ENCODE measurements around the gene LINC00237. TPM values are rescaled to one million over a fixed set of nuclear protein-coding genes. Genes with fewer than 3 reads are reported as not detected.

Gene LINC00237
- total RNA-seq, 4 donors from 2014 or later = not detected

GRCh38 chr20:21063276-21063675 lies 42.9 kb downstream of the LINC00237 start:
- Histone ChIP-seq H3K4me1 (no peaks in the 10 kb centered on the region), H3K27me3 (no peaks in the 10 kb centered on the region), H3K27ac (no peak overlapping the region), H3K36me3 (no peaks in the 10 kb centered on the region), H3K9me3 (no peaks in the 10 kb centered on the region), H3K4me3 (no peak overlapping the region)
- intact Hi-C loops (cut with DNase I; ENCODE audit: low total_unique reads) = no loop called here
- TF ChIP-seq POLR2A (IDR thresholded peaks at IDR 0.05) (no peak), CTCF (IDR thresholded peaks at IDR 0.05) (no peak)
- DNase-seq = no peak

- Histone ChIP-seq H3K36me3 (no peaks in the 10 kb centered on the region), H3K27me3 (no peaks in the 10 kb centered on the region), H3K9me3 (no peaks in the 10 kb centered on the region), H3K4me3 (no peak overlapping the region), H3K4me1 (no peaks in the 10 kb centered on the region), H3K27ac (no peak overlapping the region)
- TF ChIP-seq CTCF (IDR thresholded peaks at IDR 0.05) = no peak
- no peak for DNase-seq
- intact Hi-C loops (cut with DNase I; ENCODE audit: low total_unique reads) = no loop called here
Observed at GRCh38 chr20:21053002-21053762, 53.0 kb downstream of the LINC00237 start.

GRCh38 chr20:21052686-21053001 lies 53.5 kb downstream of the LINC00237 start:
- TF ChIP-seq CTCF (IDR thresholded peaks at IDR 0.05) = no peak
- H3K9me3 ChIP-seq = no peaks in the 10 kb centered on the region
- H3K4me3 ChIP-seq = no peak overlapping the region
- H3K36me3 ChIP-seq = no peaks in the 10 kb centered on the region
- DNase-seq = no peak
- H3K27me3 ChIP-seq = no peaks in the 10 kb centered on the region
- no peaks in the 10 kb centered on the region for H3K4me1 ChIP-seq
- H3K27ac ChIP-seq = no peak overlapping the region
- intact Hi-C loops (cut with DNase I; ENCODE audit: low total_unique reads) = no loop called here

GRCh38 chr20:21052241-21052640 lies 53.9 kb downstream of the LINC00237 start:
- no peaks in the 10 kb centered on the region for H3K36me3 ChIP-seq
- no peaks in the 10 kb centered on the region for H3K4me1 ChIP-seq
- no peak for TF ChIP-seq CTCF (IDR thresholded peaks at IDR 0.05)
- no peak for TF ChIP-seq POLR2A (IDR thresholded peaks at IDR 0.05)
- no peak overlapping the region for H3K27ac ChIP-seq
- intact Hi-C loops (cut with DNase I; ENCODE audit: low total_unique reads) = no loop called here
- no peaks in the 10 kb centered on the region for H3K27me3 ChIP-seq
- no peaks in the 10 kb centered on the region for H3K9me3 ChIP-seq
- no peak overlapping the region for H3K4me3 ChIP-seq
- no peak for DNase-seq

- H3K36me3 ChIP-seq = no peaks in the 10 kb centered on the region
- no peaks in the 10 kb centered on the region for H3K9me3 ChIP-seq
- no peak overlapping the region for H3K27ac ChIP-seq
- no peak for DNase-seq
- H3K4me3 ChIP-seq = no peak overlapping the region
- TF ChIP-seq CTCF (IDR thresholded peaks at IDR 0.05) (no peak), POLR2A (IDR thresholded peaks at IDR 0.05) (no peak)
- intact Hi-C loops (cut with DNase I; ENCODE audit: low total_unique reads) = no loop called here
- H3K4me1 ChIP-seq = no peaks in the 10 kb centered on the region
- no peaks in the 10 kb centered on the region for H3K27me3 ChIP-seq
Observed at GRCh38 chr20:21050710-21051109, 55.4 kb downstream of the LINC00237 start.
